Activated T-cell treated with anti-CD3 and anti-CD28 coated beads, Interleukin-2, amount 50 U/mL, for 72 hours (primary cell): ENCODE measurements around the gene TARS1. TPM values are rescaled to one million over a fixed set of nuclear protein-coding genes. Genes with fewer than 3 reads are reported as not detected.
"Not testable (repeated sequence)": the region's sequence is repeated elsewhere in the genome, so short reads cannot be mapped to it uniquely, and the experiment has no call there.

Experiments used
- ATAC-seq, 2 donors: fragments of 150-1000 bp; cut with Tn5 transposase; replicated peaks in 1 of 2; 2 replicates each; pipeline ENCODE4 v1.10.0; 2021; ENCODE audit warnings: moderate library complexity in 2 of 2, mild to moderate bottlenecking in 1 of 2
- DNase-seq, 2 donors: peaks; one replicate each; pipeline ENCODE4 v3.0.0; 2021 to 2022; ENCODE audit warnings: mixed read lengths in 1 of 2
- H3K27ac Mint-ChIP-seq: one replicate; pipeline ENCODE4 v1.8.0; 2022; ENCODE audit warnings: mild to moderate bottlenecking, moderate library complexity, mixed read lengths
- H3K27me3 Mint-ChIP-seq: one replicate; pipeline ENCODE4 v1.8.0; 2022; ENCODE audit warnings: low read depth, mixed read lengths
- H3K36me3 Mint-ChIP-seq, 2 donors: one replicate each; pipeline ENCODE4 v1.8.0; 2022; ENCODE audit warnings: mixed read lengths in 2 of 2, mild to moderate bottlenecking in 1 of 2; ENCODE audit not compliant: insufficient read depth in 2 of 2
- H3K4me1 Mint-ChIP-seq: one replicate; pipeline ENCODE4 v1.8.0; 2022; ENCODE audit warnings: low read depth, mixed read lengths
- H3K4me3 Mint-ChIP-seq, 2 donors: one replicate each; pipeline ENCODE4 v1.8.0; 2022; ENCODE audit warnings: mild to moderate bottlenecking in 2 of 2, mixed read lengths in 2 of 2, moderate library complexity in 2 of 2
- H3K9me3 Mint-ChIP-seq, 2 donors: one replicate each; pipeline ENCODE4 v1.8.0; 2022; ENCODE audit warnings: mixed read lengths in 2 of 2
- total RNA-seq, 2 donors: library from RNA; stranded (reverse); gene quantifications; one replicate each; pipeline ENCODE4 v1.2.3, GENCODE V29; 2022

The TARS1 gene
- total RNA-seq, 2 donors from 2014 or later, result 334 to 380 TPM

DNA sequence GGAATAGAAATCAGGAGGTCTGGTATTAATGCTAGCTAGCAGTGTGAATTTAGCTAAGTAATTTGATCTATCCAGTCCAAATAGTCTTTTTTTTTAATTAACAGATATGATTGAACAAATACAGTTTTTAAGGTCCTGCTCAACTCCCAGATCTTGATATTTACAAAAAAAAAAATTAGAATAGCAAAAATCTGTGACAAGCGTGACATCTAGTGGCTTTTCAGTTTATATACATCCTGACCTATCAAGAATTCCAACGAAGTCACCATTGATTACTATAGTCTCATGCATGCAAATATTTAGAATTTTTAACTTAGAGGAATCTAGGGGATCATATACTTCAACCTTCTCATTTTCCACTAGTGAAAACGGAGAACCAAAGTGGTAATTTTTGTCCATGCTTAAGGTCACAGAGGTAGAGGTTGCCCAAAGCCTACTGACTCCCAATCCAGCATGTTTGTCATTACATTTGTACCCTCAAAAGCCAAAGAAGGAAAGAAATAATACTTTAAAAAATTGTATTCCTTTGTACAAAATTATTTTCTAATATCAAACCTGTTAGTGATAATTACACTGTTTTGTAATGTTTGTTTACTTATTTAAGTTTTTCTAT lies 17.6 kb upstream of the TARS1 start:
- Mint-ChIP-seq H3K27me3 (peaks cover 13% of the 10 kb centered on the region), H3K9me3 (no peaks in the 10 kb centered on the region), H3K4me1 (no peaks in the 10 kb centered on the region), H3K36me3 (no peaks in the 10 kb centered on the region), H3K4me3 (no peak overlapping the region), H3K27ac (no peak overlapping the region)
- DNase-seq (no peak), ATAC-seq (no peak)

- H3K4me1 Mint-ChIP-seq, result no peaks in the 10 kb centered on the region
- H3K4me3 Mint-ChIP-seq, result no peak overlapping the region
Observed at GRCh38 chr5:33425314-33425713, 15.5 kb upstream of the TARS1 start.

GRCh38 chr5:33430983-33431382 lies 9.8 kb upstream of the TARS1 start:
- peaks cover 1 to 2% of the 10 kb centered on the region in 2 donors for H3K9me3 Mint-ChIP-seq
- no peak for ATAC-seq

More at GRCh38 chr5:33425314-33425713, 15.5 kb upstream of the TARS1 start:
- Mint-ChIP-seq H3K27me3 (peaks cover 13% of the 10 kb centered on the region), H3K9me3 (peaks cover 1 to 2% of the 10 kb centered on the region in 2 donors), H3K27ac (no peak overlapping the region), H3K36me3 (no peaks in the 10 kb centered on the region)
- ATAC-seq (no peak), DNase-seq (no peak)

GRCh38 chr5:33432656-33433055 lies 8.1 kb upstream of the TARS1 start:
- H3K27me3 Mint-ChIP-seq, result peaks cover 1% of the 10 kb centered on the region
- ATAC-seq, result no peak

More at GRCh38 chr5:33430983-33431382, 9.8 kb upstream of the TARS1 start:
- no peak for DNase-seq
- H3K4me1 Mint-ChIP-seq, result peaks cover 5% of the 10 kb centered on the region
- no peak overlapping the region for H3K4me3 Mint-ChIP-seq
- H3K27me3 Mint-ChIP-seq, result peaks cover 13% of the 10 kb centered on the region
- no peak overlapping the region for H3K27ac Mint-ChIP-seq
- no peaks in the 10 kb centered on the region for H3K36me3 Mint-ChIP-seq

GRCh38 chr5:33433303-33434240 lies 7.2 kb upstream of the TARS1 start:
- Mint-ChIP-seq H3K4me3 (no peak overlapping the region), H3K9me3 (peaks cover 1 to 2% of the 10 kb centered on the region in 2 donors), H3K27me3 (no peaks in the 10 kb centered on the region), H3K27ac (no peak overlapping the region), H3K36me3 (no peaks in the 10 kb centered on the region), H3K4me1 (peaks cover 8% of the 10 kb centered on the region)
- DNase-seq (no peak), ATAC-seq (no peak)

More at GRCh38 chr5:33432656-33433055, 8.1 kb upstream of the TARS1 start:
- Mint-ChIP-seq H3K36me3 (no peaks in the 10 kb centered on the region), H3K9me3 (peaks cover 1 to 2% of the 10 kb centered on the region in 2 donors), H3K4me1 (peaks cover 8% of the 10 kb centered on the region), H3K4me3 (no peak overlapping the region), H3K27ac (no peak overlapping the region)
- DNase-seq, result no peak

DNA sequence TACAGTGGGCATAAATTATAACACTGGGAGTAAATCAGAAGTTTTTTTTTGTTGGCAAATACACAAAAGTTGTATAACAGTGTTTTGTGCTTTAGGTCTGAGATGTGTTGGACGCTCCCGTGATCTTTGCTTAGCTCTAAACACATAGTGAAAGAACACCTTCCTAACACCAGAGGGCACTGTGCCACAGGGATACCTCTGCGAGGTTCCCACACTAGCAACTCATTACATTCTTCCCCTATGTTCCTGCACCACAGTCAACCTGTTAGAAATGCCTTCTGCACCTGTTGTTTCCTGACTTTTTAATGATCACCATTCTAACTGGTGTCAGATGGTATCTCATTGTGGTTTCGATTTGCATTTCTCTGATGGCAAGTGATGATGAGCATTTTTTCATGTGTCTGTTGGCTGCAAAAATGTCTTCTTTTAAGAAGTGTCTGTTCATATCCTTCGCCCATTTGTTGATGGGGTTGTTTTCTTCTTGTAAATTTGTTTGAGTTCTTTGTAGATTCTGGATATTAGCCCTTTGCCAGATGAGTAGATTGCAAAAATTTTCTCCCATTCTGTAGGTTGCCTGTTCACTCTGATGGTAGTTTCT lies 4.8 kb upstream of the TARS1 start:
- H3K4me1 Mint-ChIP-seq, H3K27me3 Mint-ChIP-seq, H3K36me3 Mint-ChIP-seq, H3K9me3 Mint-ChIP-seq, H3K27ac Mint-ChIP-seq, H3K4me3 Mint-ChIP-seq: not testable (repeated sequence)
- ATAC-seq (peak; percentile 36 to 40), DNase-seq (peak; percentile 69 to 72)

GRCh38 chr5:33438996-33439395 lies 1.8 kb upstream of the TARS1 start:
- H3K4me1 Mint-ChIP-seq, result peaks cover 22% of the 10 kb centered on the region
- no peak overlapping the region for H3K4me3 Mint-ChIP-seq
- no peak for ATAC-seq
- DNase-seq, result no peak
- H3K27ac Mint-ChIP-seq, result no peak overlapping the region
- no peaks in the 10 kb centered on the region for H3K27me3 Mint-ChIP-seq
- peaks cover 3 to 9% of the 10 kb centered on the region in 2 donors for H3K36me3 Mint-ChIP-seq
- H3K9me3 Mint-ChIP-seq, result no peaks in the 10 kb centered on the region

DNA sequence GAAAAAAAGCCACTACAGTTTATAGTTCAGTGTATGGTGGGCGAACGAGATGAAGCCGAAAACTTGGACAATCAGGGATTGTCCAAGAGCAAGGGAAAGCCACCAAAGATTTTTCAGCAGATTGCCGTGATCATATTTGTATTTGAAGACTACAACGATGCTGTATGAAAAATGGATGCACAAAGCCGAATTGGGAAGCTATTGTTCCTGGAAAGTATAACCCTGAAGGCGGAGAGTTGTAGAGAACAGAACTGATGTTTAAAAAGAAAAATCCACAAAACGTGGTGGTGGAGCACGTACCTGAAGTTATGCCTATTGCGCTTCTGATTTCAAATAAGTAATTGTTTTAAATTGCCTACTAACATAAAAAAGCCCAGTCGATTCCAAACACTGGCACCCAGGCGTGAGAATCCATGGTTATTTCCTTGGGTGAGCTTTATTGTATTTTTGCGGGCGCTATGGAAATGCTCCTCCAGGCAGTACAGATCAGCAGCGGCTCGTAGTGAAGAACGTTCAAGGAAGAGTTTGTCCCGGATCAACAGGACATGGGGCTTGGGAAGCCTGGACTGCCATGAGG lies 772 bp upstream of the TARS1 start:
- no peaks in the 10 kb centered on the region for H3K9me3 Mint-ChIP-seq
- no peaks in the 10 kb centered on the region for H3K27me3 Mint-ChIP-seq
- no peak for ATAC-seq
- no peak overlapping the region for H3K27ac Mint-ChIP-seq
- H3K4me3 Mint-ChIP-seq, result no peak overlapping the region
- peaks cover 3 to 15% of the 10 kb centered on the region in 2 donors for H3K36me3 Mint-ChIP-seq
- peaks cover 32% of the 10 kb centered on the region for H3K4me1 Mint-ChIP-seq
- peak in 1 of 2 donors; percentile 3 for DNase-seq

- H3K4me1 Mint-ChIP-seq, result peaks cover 39% of the 10 kb centered on the region
- ATAC-seq, result peak; percentile 20 to 32
- no peaks in the 10 kb centered on the region for H3K9me3 Mint-ChIP-seq
- peaks cover 8 to 25% of the 10 kb centered on the region in 2 donors for H3K36me3 Mint-ChIP-seq
- no peak overlapping the region for H3K4me3 Mint-ChIP-seq
- DNase-seq, result peak; percentile 32 to 35
- no peak overlapping the region for H3K27ac Mint-ChIP-seq
- no peaks in the 10 kb centered on the region for H3K27me3 Mint-ChIP-seq
Observed at GRCh38 chr5:33441241-33442177, 744 bp downstream of the TARS1 start.

GRCh38 chr5:33444542-33444941 lies 3.8 kb downstream of the TARS1 start:
- DNase-seq (no peak), ATAC-seq (no peak)
- H3K9me3 Mint-ChIP-seq, result no peaks in the 10 kb centered on the region
- peaks cover 12 to 49% of the 10 kb centered on the region in 2 donors for H3K36me3 Mint-ChIP-seq
- H3K27ac Mint-ChIP-seq, result peak overlapping the region; percentile 75
- peak overlapping the region in 1 of 2 donors; percentile 68 for H3K4me3 Mint-ChIP-seq
- no peaks in the 10 kb centered on the region for H3K27me3 Mint-ChIP-seq
- H3K4me1 Mint-ChIP-seq, result peaks cover 56% of the 10 kb centered on the region

- DNase-seq, result no peak
- no peaks in the 10 kb centered on the region for H3K9me3 Mint-ChIP-seq
- peak overlapping the region; percentile 5 for H3K27ac Mint-ChIP-seq
- H3K36me3 Mint-ChIP-seq, result peaks cover 12 to 49% of the 10 kb centered on the region in 2 donors
- H3K4me1 Mint-ChIP-seq, result peaks cover 57% of the 10 kb centered on the region
- no peak overlapping the region for H3K4me3 Mint-ChIP-seq
- H3K27me3 Mint-ChIP-seq, result no peaks in the 10 kb centered on the region
- no peak for ATAC-seq
Observed at GRCh38 chr5:33445798-33446197, 5.0 kb downstream of the TARS1 start.

DNA sequence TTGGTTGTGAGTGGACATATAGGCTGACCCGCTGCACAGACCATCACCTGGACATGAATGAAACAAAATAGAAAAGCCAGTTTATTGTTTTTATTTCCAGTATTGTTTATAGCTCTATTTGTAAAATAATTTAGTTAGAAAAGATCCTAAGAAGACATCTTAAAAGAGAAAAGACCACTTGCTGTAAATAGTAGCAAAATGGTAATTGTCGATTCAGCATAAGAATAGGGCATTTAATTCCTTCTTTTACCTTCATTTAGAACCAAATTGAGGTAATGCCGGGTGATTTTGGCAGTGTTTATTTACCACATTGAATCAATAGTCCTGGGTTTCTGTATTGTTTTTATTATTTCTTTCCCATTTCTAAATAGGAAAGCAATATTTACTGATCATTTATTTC lies 7.4 kb downstream of the TARS1 start:
- peaks cover 65% of the 10 kb centered on the region for H3K4me1 Mint-ChIP-seq
- H3K9me3 Mint-ChIP-seq, result no peaks in the 10 kb centered on the region
- DNase-seq, result no peak
- no peak overlapping the region for H3K4me3 Mint-ChIP-seq
- H3K36me3 Mint-ChIP-seq, result peaks cover 9 to 51% of the 10 kb centered on the region in 2 donors
- no peak overlapping the region for H3K27ac Mint-ChIP-seq
- no peaks in the 10 kb centered on the region for H3K27me3 Mint-ChIP-seq
- ATAC-seq, result no peak
